GM12872 (cell line): ENCODE data around the gene NES.

Source experiments
- TF ChIP-seq, protein P1 (sequence below): IDR thresholded peaks from 3 replicates; pipeline ENCODE4 v1.5.1; 2011; ENCODE audit warnings: low read depth, mild to moderate bottlenecking, low read length, moderate library complexity; ENCODE audit not compliant: insufficient read depth

The NES gene

DNA sequence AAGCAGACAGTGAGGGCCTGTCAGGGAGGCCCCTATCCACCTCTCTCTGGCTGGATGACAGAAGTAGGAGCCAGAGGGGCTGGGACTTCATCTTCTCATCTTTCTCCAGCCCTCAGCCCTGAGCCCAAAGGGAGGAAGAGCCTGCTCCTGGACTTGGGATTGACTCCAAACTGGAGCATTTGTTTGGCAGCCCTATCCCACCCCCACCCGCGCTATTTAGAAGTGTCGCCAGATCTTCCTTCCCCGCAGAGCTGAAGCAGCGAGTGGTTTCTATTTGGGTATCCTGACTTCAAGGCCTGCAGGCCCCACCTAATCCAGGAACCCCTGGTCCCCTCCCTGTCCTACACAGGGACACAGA lies 9.6 kb downstream of the NES start:
- TF ChIP-seq, protein P1, sequence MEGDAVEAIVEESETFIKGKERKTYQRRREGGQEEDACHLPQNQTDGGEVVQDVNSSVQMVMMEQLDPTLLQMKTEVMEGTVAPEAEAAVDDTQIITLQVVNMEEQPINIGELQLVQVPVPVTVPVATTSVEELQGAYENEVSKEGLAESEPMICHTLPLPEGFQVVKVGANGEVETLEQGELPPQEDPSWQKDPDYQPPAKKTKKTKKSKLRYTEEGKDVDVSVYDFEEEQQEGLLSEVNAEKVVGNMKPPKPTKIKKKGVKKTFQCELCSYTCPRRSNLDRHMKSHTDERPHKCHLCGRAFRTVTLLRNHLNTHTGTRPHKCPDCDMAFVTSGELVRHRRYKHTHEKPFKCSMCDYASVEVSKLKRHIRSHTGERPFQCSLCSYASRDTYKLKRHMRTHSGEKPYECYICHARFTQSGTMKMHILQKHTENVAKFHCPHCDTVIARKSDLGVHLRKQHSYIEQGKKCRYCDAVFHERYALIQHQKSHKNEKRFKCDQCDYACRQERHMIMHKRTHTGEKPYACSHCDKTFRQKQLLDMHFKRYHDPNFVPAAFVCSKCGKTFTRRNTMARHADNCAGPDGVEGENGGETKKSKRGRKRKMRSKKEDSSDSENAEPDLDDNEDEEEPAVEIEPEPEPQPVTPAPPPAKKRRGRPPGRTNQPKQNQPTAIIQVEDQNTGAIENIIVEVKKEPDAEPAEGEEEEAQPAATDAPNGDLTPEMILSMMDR: no peak

GRCh38 chr1:156666862-156667609 lies 10.2 kb downstream of the NES start:
- TF ChIP-seq, protein P1: no peak

DNA sequence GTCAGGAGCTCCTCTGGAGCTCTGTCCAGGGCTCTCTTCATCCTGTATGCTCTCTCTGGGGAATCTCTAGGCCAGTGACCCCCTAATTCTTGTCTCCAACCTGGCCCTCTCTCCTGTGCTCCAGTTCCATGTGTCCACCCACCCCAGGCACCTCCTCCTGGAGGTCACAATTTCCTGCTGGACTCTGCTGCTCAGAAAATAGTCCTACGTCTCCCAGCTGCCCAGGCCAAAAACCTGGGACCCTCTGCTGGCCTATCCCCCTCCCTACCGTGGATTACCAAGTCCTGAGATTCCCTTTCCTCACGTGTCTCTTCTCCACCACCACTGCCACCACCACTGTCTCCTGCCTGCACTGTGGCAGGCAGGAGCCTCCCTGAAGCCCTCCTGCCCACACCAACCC lies 11.7 kb downstream of the NES start:
- TF ChIP-seq, protein P1: no peak

GRCh38 chr1:156664767-156665411 lies 12.3 kb downstream of the NES start:
- TF ChIP-seq, protein P1: no peak

DNA sequence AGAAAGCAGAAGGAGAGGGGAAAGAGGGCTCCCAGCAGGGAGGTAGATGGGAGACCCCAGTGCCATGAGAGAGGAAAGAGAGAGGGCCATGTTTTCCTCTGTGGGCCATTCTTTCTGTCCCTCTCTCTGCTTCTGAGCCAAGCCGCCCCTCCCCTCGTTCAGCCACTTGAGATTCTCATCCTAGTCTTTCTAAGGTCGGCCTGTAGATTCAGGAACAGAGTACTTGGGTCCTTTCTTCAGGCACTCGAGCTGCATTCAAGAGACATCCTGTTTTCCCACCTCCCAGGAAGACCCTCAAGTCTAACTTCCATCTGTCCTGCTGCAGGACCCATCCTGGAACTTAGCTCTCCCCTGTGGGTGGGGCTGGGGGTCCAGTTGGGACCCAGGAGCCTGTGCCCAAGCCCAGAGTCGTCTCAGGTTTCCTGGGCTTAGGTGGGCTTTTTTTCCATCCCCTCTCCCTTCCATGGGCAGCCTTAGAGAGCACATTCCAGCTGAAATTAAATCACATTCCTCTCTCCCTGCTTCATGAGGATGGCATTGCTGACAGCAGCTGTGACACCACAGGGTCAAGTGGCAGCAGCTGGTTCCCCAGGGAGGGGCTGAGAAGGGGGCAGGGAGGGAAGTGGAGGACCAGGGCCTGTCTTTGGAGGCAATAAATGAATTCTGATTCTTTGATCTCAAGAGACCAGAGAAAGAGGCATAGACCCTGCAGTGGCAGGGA lies 13.0 kb downstream of the NES start:
- TF ChIP-seq, protein P1: no peak

DNA sequence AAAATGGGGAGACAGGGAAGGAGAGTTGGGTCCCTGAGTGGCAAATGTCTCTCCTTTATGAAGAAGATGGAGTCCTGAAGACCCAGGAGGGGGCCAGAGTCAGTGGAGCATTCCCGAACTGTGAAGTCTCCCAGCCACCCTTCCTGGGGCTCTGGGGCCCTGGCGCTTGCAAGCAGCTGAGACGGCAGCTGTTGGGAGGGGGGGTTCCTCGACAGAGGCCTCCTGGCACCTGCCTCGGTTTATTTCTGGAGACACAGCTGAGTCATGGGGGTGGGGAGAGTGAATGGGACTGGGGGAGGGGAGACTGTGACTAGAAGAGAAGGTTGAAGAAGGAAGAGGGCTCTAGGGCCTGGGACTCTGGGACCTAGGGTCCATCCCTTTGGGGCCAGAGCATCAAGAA lies 14.0 kb downstream of the NES start:
- TF ChIP-seq, protein P1: no peak

GRCh38 chr1:156662800-156663055 lies 14.5 kb downstream of the NES start:
- TF ChIP-seq, protein P1: no peak
